Uterus (tissue), 4 donors: Measurements from ENCODE around the gene LAPTM5. TPM values are rescaled to one million over a fixed set of nuclear protein-coding genes. Genes with fewer than 3 reads are reported as not detected.

ENCODE experiments used
- DNase-seq, 2 donors: peaks; one replicate each; pipeline ENCODE4 v3.0.0-alpha.2; 2019 to 2020
- H3K27ac ChIP-seq, 2 donors: fragments of 200-600 bp; sonication (generic); 1 replicate in 1 of 2; 2 replicates in 1 of 2; pipeline ENCODE4 v1.5.1; 2016 to 2018
- H3K27me3 ChIP-seq, 2 donors: fragments of 200-600 bp; sonication (generic); one replicate each; pipeline ENCODE4 v1.5.1; 2018 to 2019; ENCODE audit warnings: control low read depth in 1 of 2
- H3K36me3 ChIP-seq, 2 donors: fragments of 200-600 bp; sonication (generic); one replicate each; pipeline ENCODE4 v1.5.1; 2019; ENCODE audit warnings: control low read depth in 1 of 2
- H3K4me1 ChIP-seq, 2 donors: fragments of 200-600 bp; sonication (generic); one replicate each; pipeline ENCODE4 v1.5.1; 2018 to 2019; ENCODE audit warnings: control low read depth in 1 of 2
- H3K4me3 ChIP-seq, 2 donors: fragments of 200-600 bp; sonication (generic); 1 replicate in 1 of 2; 2 replicates in 1 of 2; pipeline ENCODE4 v1.5.1; 2018 to 2019; ENCODE audit warnings: mild to moderate bottlenecking in 1 of 2
- H3K9me3 ChIP-seq, 2 donors: fragments of 200-600 bp; sonication (generic); one replicate each; pipeline ENCODE4 v1.5.1; 2019; ENCODE audit warnings: control low read depth in 1 of 2
- CTCF ChIP-seq, 4 experiments: fragments of 200-600 bp in 2 of 4; fragments of 450-650 bp in 2 of 4; sonication (generic) in 2 of 4; IDR thresholded peaks; one replicate each; pipeline ENCODE4 v1.5.1; 2016 to 2019; ENCODE audit warnings: antibody characterized with exemption in 4 of 4, mild to moderate bottlenecking in 2 of 4, moderate library complexity in 1 of 4
- POLR2A ChIP-seq, 2 donors: fragments of 450-650 bp; IDR thresholded peaks; one replicate each; pipeline ENCODE4 v1.6.1; 2016; ENCODE audit warnings: antibody characterized with exemption in 2 of 2, mild to moderate bottlenecking in 1 of 2, moderate library complexity in 1 of 2
- intact Hi-C: fragments of 100-400 bp; cut with DNase I; formaldehyde crosslinking; loops from one replicate; pipeline ENCODE4 v1.15.1; 2023; ENCODE audit warnings: low total_unique reads
- total RNA-seq, 4 donors: library from RNA; depleted of rRNA in 3 of 4; stranded (reverse); fragments of >200 nt in 3 of 4; gene quantifications; one replicate each; pipeline versions ENCODE4 v1.1.0 to v1.2.4, GENCODE V29; 2014 to 2023
- donor health status: DM: yes; HTN: yes; CAD: no.

Gene LAPTM5
- total RNA-seq, 4 donors from 2014 or later, result 6.1 to 76.8 (median 15.8) TPM

GRCh38 chr1:30726773-30727684 is 30.5 kb downstream of the LAPTM5 start:
- Histone ChIP-seq H3K4me1 (no peaks in the 10 kb centered on the region), H3K27ac (no peak overlapping the region), H3K4me3 (no peak overlapping the region), H3K9me3 (no peaks in the 10 kb centered on the region), H3K27me3 (no peaks in the 10 kb centered on the region), H3K36me3 (no peaks in the 10 kb centered on the region)
- TF ChIP-seq CTCF (IDR thresholded peaks at IDR 0.05) (no peak), POLR2A (IDR thresholded peaks at IDR 0.05) (no peak)
- DNase-seq, result no peak
- intact Hi-C loops, result loop anchor here (10.0 kb wide), 1 partner anchor 348 kb away; no protein-coding TSS in a partner anchor

- Histone ChIP-seq H3K4me1 (no peaks in the 10 kb centered on the region), H3K36me3 (no peaks in the 10 kb centered on the region), H3K9me3 (no peaks in the 10 kb centered on the region), H3K27ac (no peak overlapping the region), H3K27me3 (no peaks in the 10 kb centered on the region), H3K4me3 (no peak overlapping the region)
- no peak for DNase-seq
- intact Hi-C loops, result loop anchor here (10.0 kb wide), 1 partner anchor 349 kb away; no protein-coding TSS in a partner anchor
- no peak for TF ChIP-seq CTCF (IDR thresholded peaks at IDR 0.05)
- TF ChIP-seq POLR2A (IDR thresholded peaks at IDR 0.05), result no peak
Observed at GRCh38 chr1:30726236-30726635, 31.3 kb downstream of the LAPTM5 start.

- no peak overlapping the region for H3K4me3 ChIP-seq
- no peaks in the 10 kb centered on the region for H3K9me3 ChIP-seq
- DNase-seq, result no peak
- no peak overlapping the region for H3K27ac ChIP-seq
- H3K4me1 ChIP-seq, result no peaks in the 10 kb centered on the region
- no peak for TF ChIP-seq CTCF (IDR thresholded peaks at IDR 0.05)
- TF ChIP-seq POLR2A (IDR thresholded peaks at IDR 0.05), result no peak
- no peaks in the 10 kb centered on the region for H3K36me3 ChIP-seq
- no peaks in the 10 kb centered on the region for H3K27me3 ChIP-seq
- intact Hi-C loops, result loop anchor here (10.0 kb wide), 1 partner anchor 349 kb away; no protein-coding TSS in a partner anchor
Observed at GRCh38 chr1:30725450-30726095, 32.0 kb downstream of the LAPTM5 start.

- H3K36me3 ChIP-seq, result no peaks in the 10 kb centered on the region
- H3K27me3 ChIP-seq, result no peaks in the 10 kb centered on the region
- TF ChIP-seq CTCF (IDR thresholded peaks at IDR 0.05), result no peak
- TF ChIP-seq POLR2A (IDR thresholded peaks at IDR 0.05), result no peak
- no peak overlapping the region for H3K4me3 ChIP-seq
- no peak for DNase-seq
- no peak overlapping the region for H3K27ac ChIP-seq
- H3K4me1 ChIP-seq, result no peaks in the 10 kb centered on the region
- intact Hi-C loops, result loop anchor here (5.0 to 10.0 kb wide), 2 partner anchors 52 to 350 kb away; no protein-coding TSS in a partner anchor
- H3K9me3 ChIP-seq, result no peaks in the 10 kb centered on the region
Observed at GRCh38 chr1:30724655-30725421, 32.7 kb downstream of the LAPTM5 start.
